Measurements from ENCODE around the gene KLF16. TPM values are rescaled to one million over a fixed set of nuclear protein-coding genes. Genes with fewer than 3 reads are reported as not detected.

The KLF16 gene
- total RNA-seq, 1 donor from 2014 or later = 52.4 TPM

DNA sequence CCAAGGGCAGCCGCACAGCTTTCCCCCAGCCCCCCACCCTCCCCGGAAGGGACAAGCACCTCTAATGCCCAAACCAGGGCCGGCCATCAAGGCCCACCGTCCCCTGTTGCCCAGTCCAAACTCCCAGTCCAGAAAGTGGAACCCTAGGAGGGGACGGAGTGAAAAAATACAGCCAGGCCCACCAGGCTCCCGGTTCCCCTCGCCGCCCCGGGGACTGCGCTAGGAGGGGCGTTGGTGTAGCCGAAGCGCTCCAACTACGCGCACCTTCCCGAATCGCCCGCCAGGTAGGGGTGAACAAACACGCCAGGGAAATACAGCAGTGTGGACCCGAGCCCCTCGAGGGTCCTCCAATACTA lies 1.3 kb downstream of the KLF16 start:
- Histone ChIP-seq H2AFZ (ENCODE audit: low read depth, low read length) (no peak overlapping the region), H3K9me3 (ENCODE audit: insufficient read depth, low read depth, low read length) (no peaks in the 10 kb centered on the region), H3K27ac (ENCODE audit: low read depth, low read length) (peak overlapping the region; percentile 26), H3K4me3 (ENCODE audit: insufficient read depth, low read depth, low read length) (peak overlapping the region; percentile 86), H3K4me1 (ENCODE audit: insufficient read depth, low read length) (peaks cover 37% of the 10 kb centered on the region), H4K20me1 (ENCODE audit: insufficient read depth, low read length) (peaks cover 52% of the 10 kb centered on the region), H3K79me2 (ENCODE audit: insufficient read depth, low read length) (peaks cover 56% of the 10 kb centered on the region), H3K27me3 (ENCODE audit: insufficient read depth, low read length) (no peaks in the 10 kb centered on the region), H3K9ac (ENCODE audit: low read length) (peak overlapping the region; percentile 85), H3K4me2 (ENCODE audit: low read length) (peak overlapping the region; percentile 98), H3K36me3 (ENCODE audit: insufficient read depth, low read length) (no peaks in the 10 kb centered on the region)
- Mint-ChIP-seq H3K27ac (ENCODE audit: unreplicated experiment) (peak overlapping the region; percentile 87), H3K36me3 (ENCODE audit: low read depth, unreplicated experiment) (no peaks in the 10 kb centered on the region), H3K4me1 (ENCODE audit: low read depth, unreplicated experiment) (peaks cover 4% of the 10 kb centered on the region), H3K4me3 (ENCODE audit: unreplicated experiment) (peak overlapping the region; percentile 90), H3K9me3 (ENCODE audit: unreplicated experiment) (no peaks in the 10 kb centered on the region), H3K27me3 (ENCODE audit: low read depth, unreplicated experiment) (no peaks in the 10 kb centered on the region)
- TF ChIP-seq, protein P1, sequence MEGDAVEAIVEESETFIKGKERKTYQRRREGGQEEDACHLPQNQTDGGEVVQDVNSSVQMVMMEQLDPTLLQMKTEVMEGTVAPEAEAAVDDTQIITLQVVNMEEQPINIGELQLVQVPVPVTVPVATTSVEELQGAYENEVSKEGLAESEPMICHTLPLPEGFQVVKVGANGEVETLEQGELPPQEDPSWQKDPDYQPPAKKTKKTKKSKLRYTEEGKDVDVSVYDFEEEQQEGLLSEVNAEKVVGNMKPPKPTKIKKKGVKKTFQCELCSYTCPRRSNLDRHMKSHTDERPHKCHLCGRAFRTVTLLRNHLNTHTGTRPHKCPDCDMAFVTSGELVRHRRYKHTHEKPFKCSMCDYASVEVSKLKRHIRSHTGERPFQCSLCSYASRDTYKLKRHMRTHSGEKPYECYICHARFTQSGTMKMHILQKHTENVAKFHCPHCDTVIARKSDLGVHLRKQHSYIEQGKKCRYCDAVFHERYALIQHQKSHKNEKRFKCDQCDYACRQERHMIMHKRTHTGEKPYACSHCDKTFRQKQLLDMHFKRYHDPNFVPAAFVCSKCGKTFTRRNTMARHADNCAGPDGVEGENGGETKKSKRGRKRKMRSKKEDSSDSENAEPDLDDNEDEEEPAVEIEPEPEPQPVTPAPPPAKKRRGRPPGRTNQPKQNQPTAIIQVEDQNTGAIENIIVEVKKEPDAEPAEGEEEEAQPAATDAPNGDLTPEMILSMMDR (IDR thresholded peaks at IDR 0.05; ENCODE audit: insufficient read depth, low read depth, low read length) = no peak
- no peak for TF ChIP-seq EZH2 (IDR thresholded peaks at IDR 0.05; ENCODE audit: insufficient read depth, low read length)
- DNase-seq (ENCODE audit: low read depth) = no peak
- FAIRE-seq = no peak

DNA sequence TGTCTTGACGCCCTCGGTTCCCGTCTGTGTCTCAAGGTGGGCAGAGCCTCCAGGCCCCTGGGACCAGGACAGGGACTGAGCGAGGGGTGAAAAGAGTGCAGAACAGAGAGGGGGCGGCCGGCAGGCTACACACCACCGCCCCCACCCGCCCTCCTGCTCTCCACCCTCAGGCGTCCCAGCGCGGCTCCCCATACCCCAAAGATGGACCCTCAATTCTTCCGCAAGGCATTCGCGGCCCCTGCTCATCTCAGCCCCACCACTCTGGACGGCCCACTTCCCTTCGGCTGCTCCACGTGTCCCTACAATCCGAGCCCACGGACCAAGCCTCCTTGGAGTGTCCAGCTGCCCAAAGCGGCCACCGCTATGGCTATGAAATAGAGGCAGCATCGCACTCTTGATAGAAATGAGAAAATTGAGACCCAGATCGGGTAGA lies 1.8 kb downstream of the KLF16 start:
- peak overlapping the region; percentile 86 for H3K4me3 ChIP-seq (ENCODE audit: insufficient read depth, low read depth, low read length)
- Mint-ChIP-seq H3K27me3 (ENCODE audit: low read depth, unreplicated experiment) (no peaks in the 10 kb centered on the region), H3K27ac (ENCODE audit: unreplicated experiment) (peak overlapping the region; percentile 87)

More for the DNA sequence above, 1.8 kb downstream of the KLF16 start:
- no peaks in the 10 kb centered on the region for H3K9me3 ChIP-seq (ENCODE audit: insufficient read depth, low read depth, low read length)
- H3K27ac ChIP-seq (ENCODE audit: low read depth, low read length) = no peak overlapping the region
- no peak for TF ChIP-seq EZH2 (IDR thresholded peaks at IDR 0.05; ENCODE audit: insufficient read depth, low read length)
- TF ChIP-seq, protein P1 (IDR thresholded peaks at IDR 0.05; ENCODE audit: insufficient read depth, low read depth, low read length) = no peak
- peak overlapping the region; percentile 98 for H3K4me2 ChIP-seq (ENCODE audit: low read length)
- H3K79me2 ChIP-seq (ENCODE audit: insufficient read depth, low read length) = peaks cover 60% of the 10 kb centered on the region
- peaks cover 40% of the 10 kb centered on the region for H3K4me1 ChIP-seq (ENCODE audit: insufficient read depth, low read length)
- no peak overlapping the region for H2AFZ ChIP-seq (ENCODE audit: low read depth, low read length)
- H3K9ac ChIP-seq (ENCODE audit: low read length) = peak overlapping the region; percentile 85
- H3K36me3 Mint-ChIP-seq (ENCODE audit: low read depth, unreplicated experiment) = no peaks in the 10 kb centered on the region
- no peaks in the 10 kb centered on the region for H3K27me3 ChIP-seq (ENCODE audit: insufficient read depth, low read length)
- no peaks in the 10 kb centered on the region for H3K36me3 ChIP-seq (ENCODE audit: insufficient read depth, low read length)
- H3K4me1 Mint-ChIP-seq (ENCODE audit: low read depth, unreplicated experiment) = peaks cover 4% of the 10 kb centered on the region
- peaks cover 53% of the 10 kb centered on the region for H4K20me1 ChIP-seq (ENCODE audit: insufficient read depth, low read length)
- H3K9me3 Mint-ChIP-seq (ENCODE audit: unreplicated experiment) = no peaks in the 10 kb centered on the region
- H3K4me3 Mint-ChIP-seq (ENCODE audit: unreplicated experiment) = peak overlapping the region; percentile 90
- DNase-seq (ENCODE audit: low read depth) (no peak), FAIRE-seq (no peak)
